Nephron progenitor cell (in vitro differentiated cells): Measurements from ENCODE around the gene RBPJ.
"Not testable (repeated sequence)": the region's sequence is repeated elsewhere in the genome, so short reads cannot be mapped to it uniquely, and the experiment has no call there.

Source experiments
- DNase-seq: peaks from one replicate; pipeline ENCODE4 v3.0.0; 2021
- H3K27ac Mint-ChIP-seq: 2 replicates; pipeline ENCODE4 v1.8.0; 2021; ENCODE audit warnings: mild to moderate bottlenecking, moderate library complexity, mixed read lengths
- H3K27me3 Mint-ChIP-seq: 2 replicates; pipeline ENCODE4 v1.8.0; 2021; ENCODE audit warnings: mild to moderate bottlenecking, low read depth, mixed read lengths; ENCODE audit not compliant: poor library complexity
- H3K36me3 Mint-ChIP-seq: 2 replicates; pipeline ENCODE4 v1.8.0; 2021; ENCODE audit warnings: low read depth, mixed read lengths
- H3K4me1 Mint-ChIP-seq: 2 replicates; pipeline ENCODE4 v1.8.0; 2021; ENCODE audit warnings: mixed read lengths
- H3K4me3 Mint-ChIP-seq: 2 replicates; pipeline ENCODE4 v1.8.0; 2021; ENCODE audit warnings: mild to moderate bottlenecking, moderate library complexity, mixed read lengths
- H3K9me3 Mint-ChIP-seq: 2 replicates; pipeline ENCODE4 v1.8.0; 2021; ENCODE audit warnings: mild to moderate bottlenecking, moderate library complexity, mixed read lengths
- CTCF ChIP-seq: fragments of 200-600 bp; sonication (generic); IDR thresholded peaks from 2 replicates; pipeline ENCODE4 v1.5.0; 2021; ENCODE audit warnings: antibody characterized with exemption

The RBPJ gene

GRCh38 chr4:26349496-26349895, 28.7 kb downstream of the RBPJ start:
- DNase-seq: no peak
- Mint-ChIP-seq H3K4me1 (peaks cover 17% of the 10 kb centered on the region), H3K4me3 (no peak overlapping the region), H3K27ac (no peak overlapping the region), H3K9me3 (no peaks in the 10 kb centered on the region), H3K27me3 (no peaks in the 10 kb centered on the region), H3K36me3 (peaks cover 36% of the 10 kb centered on the region)
- no peak for TF ChIP-seq CTCF

DNA sequence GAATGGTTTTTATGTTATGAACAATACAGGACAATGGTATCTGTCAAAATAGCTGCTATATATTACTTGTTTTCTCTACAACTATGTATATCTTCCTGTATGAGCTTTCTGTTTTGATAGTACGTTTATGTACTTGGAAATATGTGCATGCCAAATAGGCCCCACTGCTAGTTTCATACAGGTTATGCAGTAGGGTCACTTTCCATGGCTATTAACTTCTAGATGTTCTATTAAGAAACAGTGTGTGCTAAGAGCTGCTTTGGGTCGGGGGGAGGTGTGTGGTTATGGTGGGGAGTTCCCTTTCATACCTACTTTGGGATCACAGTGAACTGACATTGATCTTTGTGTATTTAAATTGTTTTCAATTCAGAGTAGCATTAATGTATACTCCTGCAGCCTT, 30.9 kb downstream of the RBPJ start:
- Mint-ChIP-seq H3K36me3 (peaks cover 28% of the 10 kb centered on the region), H3K9me3 (no peaks in the 10 kb centered on the region), H3K4me3 (no peak overlapping the region), H3K27ac (peak overlapping the region; percentile 31), H3K4me1 (peaks cover 15% of the 10 kb centered on the region), H3K27me3 (no peaks in the 10 kb centered on the region)
- no peak for DNase-seq
- no peak for TF ChIP-seq CTCF

- H3K4me3 Mint-ChIP-seq: no peak overlapping the region
- no peak for TF ChIP-seq CTCF
- H3K27me3 Mint-ChIP-seq: no peaks in the 10 kb centered on the region
- peaks cover 15% of the 10 kb centered on the region for H3K36me3 Mint-ChIP-seq
- no peak overlapping the region for H3K27ac Mint-ChIP-seq
- no peak for DNase-seq
- H3K4me1 Mint-ChIP-seq: peaks cover 8% of the 10 kb centered on the region
- H3K9me3 Mint-ChIP-seq: no peaks in the 10 kb centered on the region
Measured at GRCh38 chr4:26354491-26354890, 33.7 kb downstream of the RBPJ start.

DNA sequence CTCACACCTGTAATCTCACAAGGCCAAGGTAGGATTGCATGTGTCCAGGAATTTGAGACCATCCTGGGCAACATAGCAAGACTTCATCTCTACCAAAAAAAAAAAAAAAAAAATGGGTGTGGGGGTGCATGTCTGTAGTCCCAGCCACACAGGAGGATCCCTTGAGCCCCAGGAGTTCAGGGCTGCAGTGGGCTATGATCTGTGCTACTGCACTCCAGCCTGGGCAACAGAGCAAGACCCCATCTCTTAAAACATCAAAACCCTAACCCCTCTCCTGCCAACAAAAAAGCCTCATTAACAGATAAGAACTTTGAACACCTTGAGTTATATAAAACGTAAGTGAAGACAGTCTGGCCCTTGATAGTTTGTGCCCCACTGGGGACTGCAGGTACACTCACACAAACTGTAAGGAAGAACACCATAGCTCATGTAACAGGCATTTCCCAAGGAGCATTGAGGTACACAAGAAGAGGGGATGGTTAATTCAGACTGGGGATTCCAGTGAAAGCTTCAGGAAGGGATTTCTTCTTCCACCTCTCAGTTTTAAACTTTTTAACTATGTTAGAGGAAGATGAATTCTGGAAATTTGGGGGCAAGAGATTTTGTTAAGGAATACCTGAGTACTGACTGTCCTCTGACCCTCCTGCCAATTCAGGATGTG, 34.7 kb downstream of the RBPJ start:
- peaks cover 13% of the 10 kb centered on the region for H3K4me1 Mint-ChIP-seq
- no peaks in the 10 kb centered on the region for H3K27me3 Mint-ChIP-seq
- TF ChIP-seq CTCF: no peak
- no peaks in the 10 kb centered on the region for H3K9me3 Mint-ChIP-seq
- H3K4me3 Mint-ChIP-seq: no peak overlapping the region
- H3K27ac Mint-ChIP-seq: no peak overlapping the region
- DNase-seq: no peak
- peaks cover 15% of the 10 kb centered on the region for H3K36me3 Mint-ChIP-seq

DNA sequence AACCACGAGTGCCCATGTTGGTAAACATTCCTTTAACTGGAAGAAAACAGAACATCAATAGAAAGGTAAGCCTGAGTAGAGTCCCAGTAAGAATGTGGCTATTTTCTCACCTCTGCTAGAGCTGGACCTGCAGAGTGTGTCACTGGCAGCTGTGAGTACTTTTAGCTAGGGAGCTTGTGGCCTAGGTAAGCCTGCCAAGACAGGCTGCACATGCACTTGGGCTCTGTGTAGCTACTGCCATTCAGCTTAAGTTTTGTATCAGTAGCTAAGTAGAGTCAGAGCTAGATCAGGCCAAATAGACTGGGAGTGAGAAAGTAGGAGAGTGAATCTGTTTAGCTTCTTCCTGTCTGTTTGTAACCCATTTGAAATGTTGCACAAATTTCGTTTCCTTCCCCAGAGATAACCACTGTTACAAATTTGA, 35.3 kb downstream of the RBPJ start:
- H3K4me3 Mint-ChIP-seq: no peak overlapping the region
- H3K36me3 Mint-ChIP-seq: peaks cover 15% of the 10 kb centered on the region
- H3K9me3 Mint-ChIP-seq: no peaks in the 10 kb centered on the region
- TF ChIP-seq CTCF: no peak
- H3K4me1 Mint-ChIP-seq: peaks cover 19% of the 10 kb centered on the region
- no peak overlapping the region for H3K27ac Mint-ChIP-seq
- H3K27me3 Mint-ChIP-seq: no peaks in the 10 kb centered on the region
- DNase-seq: no peak

- not testable (repeated sequence) for H3K4me3 Mint-ChIP-seq, H3K9me3 Mint-ChIP-seq, H3K36me3 Mint-ChIP-seq, DNase-seq, H3K27me3 Mint-ChIP-seq, H3K27ac Mint-ChIP-seq
- H3K4me1 Mint-ChIP-seq: peaks cover 21% of the 10 kb centered on the region
Measured at GRCh38 chr4:26359521-26359920, 38.7 kb downstream of the RBPJ start.
